GM10266 (cell line): ENCODE measurements around the gene FRAT2.
"Not testable (repeated sequence)": the region's sequence is repeated elsewhere in the genome, so short reads cannot be mapped to it uniquely, and the experiment has no call there.

Experiments used
- DNase-seq: peaks from one replicate; pipeline ENCODE4 v3.0.0; 2012; ENCODE audit errors: extremely low spot score
- TF ChIP-seq, protein P1 (sequence below): IDR thresholded peaks from 2 replicates; pipeline ENCODE4 v1.5.1; 2012; ENCODE audit warnings: mild to moderate bottlenecking, low read depth; ENCODE audit not compliant: control insufficient read depth, insufficient read depth; ENCODE audit errors: missing control alignments

FRAT2 gene

DNA sequence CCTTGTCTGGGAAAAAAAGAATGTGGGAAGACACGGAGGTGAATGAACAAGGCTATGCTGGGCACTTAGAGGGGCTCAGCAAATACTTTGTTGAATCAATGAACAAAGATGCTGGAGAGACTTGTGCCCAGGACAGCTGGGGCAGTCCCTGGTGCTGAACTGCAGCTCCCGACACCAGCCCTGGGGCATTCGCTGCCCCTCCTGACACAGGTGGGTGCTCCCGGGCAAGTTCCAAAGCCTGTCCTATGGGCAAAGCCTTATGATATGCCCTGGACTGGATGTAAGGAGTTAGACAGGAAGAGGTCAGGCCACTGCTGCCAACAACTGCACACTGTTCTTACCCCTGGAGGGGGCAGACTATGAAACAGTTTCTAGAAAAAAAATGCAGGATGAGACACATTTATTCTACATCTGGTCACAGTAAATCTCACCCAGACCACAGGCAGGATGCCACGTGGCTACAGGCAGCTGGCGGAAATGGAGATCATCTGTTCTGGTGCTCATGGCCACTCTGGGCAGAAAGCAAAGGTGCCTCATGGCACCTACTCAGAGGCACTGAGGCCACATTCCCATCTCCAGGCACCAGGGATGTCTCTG lies 21.9 kb upstream of the FRAT2 start:
- TF ChIP-seq, protein P1, sequence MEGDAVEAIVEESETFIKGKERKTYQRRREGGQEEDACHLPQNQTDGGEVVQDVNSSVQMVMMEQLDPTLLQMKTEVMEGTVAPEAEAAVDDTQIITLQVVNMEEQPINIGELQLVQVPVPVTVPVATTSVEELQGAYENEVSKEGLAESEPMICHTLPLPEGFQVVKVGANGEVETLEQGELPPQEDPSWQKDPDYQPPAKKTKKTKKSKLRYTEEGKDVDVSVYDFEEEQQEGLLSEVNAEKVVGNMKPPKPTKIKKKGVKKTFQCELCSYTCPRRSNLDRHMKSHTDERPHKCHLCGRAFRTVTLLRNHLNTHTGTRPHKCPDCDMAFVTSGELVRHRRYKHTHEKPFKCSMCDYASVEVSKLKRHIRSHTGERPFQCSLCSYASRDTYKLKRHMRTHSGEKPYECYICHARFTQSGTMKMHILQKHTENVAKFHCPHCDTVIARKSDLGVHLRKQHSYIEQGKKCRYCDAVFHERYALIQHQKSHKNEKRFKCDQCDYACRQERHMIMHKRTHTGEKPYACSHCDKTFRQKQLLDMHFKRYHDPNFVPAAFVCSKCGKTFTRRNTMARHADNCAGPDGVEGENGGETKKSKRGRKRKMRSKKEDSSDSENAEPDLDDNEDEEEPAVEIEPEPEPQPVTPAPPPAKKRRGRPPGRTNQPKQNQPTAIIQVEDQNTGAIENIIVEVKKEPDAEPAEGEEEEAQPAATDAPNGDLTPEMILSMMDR, result no peak
- DNase-seq, result no peak

DNA sequence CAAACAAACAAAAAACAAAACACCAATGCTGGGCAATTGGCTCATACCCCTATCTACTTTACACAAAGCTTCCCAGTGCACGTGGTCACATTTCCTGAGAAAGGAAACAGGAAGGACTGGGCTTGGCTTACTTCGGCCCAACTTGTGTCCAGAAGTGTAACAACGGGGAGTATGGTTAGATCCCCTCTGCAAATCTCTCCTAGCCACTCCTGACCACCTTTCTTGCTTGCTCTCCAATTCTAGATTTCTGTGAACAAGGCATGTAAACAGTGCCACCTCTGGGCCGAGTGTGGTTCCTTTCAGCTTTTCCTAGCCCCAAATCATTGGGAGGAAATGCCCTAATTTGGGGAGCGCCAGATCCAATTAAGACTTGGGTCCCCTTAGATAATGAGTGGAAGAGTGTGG lies 21.0 kb upstream of the FRAT2 start:
- DNase-seq, result no peak
- TF ChIP-seq, protein P1, result peak; percentile 5

DNA sequence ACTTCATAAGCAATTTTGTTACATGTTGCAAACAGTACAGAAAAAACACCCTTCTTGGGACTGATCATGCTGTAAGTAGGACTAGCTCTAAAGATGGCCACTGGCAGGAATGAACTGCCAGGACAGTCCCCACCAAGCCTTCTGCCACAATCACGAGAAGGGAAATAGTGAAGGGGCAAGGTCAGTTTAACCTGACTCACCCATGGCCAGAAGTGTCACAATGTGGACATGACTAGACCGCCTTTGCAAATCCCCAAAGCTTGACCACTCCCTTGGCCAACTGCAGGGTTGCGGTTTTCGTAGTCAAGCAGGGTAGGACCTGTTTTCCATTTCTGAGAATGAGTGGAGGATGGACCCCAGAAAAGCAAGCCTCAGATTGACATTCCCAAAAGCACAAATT lies 19.4 kb upstream of the FRAT2 start:
- TF ChIP-seq, protein P1, result no peak
- no peak for DNase-seq

DNA sequence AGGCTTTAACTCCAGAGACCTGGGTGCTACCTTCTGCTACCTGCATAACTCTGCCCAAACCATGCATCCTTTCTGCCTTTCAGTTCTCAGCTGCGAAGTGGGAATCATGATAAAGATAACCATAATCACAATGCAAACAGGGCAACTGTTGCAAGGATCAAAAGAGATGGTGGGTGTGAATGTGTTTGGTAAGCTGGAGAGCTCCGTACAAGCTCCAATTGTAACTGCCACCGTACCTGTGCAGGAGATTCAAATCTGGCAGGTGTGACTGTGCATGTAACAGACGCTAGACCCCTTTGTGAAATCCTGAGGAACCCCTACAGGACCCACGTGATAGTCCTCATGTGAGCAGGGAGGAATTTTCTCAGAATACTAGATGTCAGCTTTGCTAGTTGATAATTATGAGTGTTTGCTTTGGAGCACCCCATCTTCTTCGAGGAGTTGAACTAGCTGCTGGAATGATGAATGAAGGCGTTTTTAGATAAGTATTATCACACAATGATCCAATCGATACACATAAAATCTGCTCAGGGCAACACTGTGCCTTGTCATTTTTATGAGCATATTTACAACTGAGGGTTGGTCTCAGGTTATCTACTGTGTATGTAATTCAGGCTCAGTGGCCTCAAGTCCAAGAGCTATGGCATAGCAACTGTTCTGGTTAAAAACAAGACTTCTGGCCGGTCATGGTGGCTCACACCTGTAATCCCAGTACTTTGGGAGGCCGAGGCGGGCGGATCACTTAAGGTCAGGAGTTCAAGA lies 15.4 kb upstream of the FRAT2 start:
- TF ChIP-seq, protein P1, result no peak
- no peak for DNase-seq

DNA sequence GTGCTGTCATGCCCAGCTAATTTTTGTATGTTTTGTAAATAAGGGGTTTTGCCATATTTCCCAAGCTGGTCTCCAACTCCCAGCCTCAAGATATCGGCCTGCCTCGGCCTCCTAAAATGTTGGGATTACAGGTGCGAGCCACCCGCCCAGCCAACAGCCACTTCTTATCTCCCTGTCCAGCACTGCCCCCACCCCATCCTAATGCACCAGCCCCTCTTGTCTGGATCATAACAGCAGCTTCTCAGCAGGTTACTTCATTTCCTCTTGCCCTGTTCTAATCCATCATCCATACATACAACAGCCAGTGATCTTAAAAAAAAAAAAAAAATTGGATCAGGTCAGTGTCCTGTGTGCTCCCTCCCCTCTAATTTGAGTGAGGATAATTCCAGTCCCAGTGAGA lies 12.8 kb upstream of the FRAT2 start:
- TF ChIP-seq, protein P1, result no peak
- DNase-seq, result no peak

DNA sequence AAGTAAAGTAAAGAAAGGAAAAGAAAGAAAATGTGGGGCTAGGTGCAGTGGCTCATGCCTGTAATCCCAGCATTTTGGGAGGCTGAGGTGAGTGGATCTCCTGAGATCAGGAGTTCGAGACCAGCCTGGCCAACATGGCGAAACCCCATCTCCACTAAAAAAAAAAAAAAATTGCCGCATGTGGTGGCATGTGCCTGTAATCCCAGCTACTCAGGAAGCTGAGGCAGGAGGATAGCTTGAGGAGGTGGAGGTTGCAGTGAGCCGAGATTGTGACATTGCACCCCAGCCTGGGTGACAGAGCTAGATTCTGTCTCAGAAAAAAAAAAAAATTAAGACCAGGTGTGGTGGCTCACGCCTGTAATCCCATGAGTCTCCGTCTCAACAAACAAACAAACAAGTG lies 9.1 kb upstream of the FRAT2 start:
- DNase-seq, result not testable (repeated sequence)

DNA sequence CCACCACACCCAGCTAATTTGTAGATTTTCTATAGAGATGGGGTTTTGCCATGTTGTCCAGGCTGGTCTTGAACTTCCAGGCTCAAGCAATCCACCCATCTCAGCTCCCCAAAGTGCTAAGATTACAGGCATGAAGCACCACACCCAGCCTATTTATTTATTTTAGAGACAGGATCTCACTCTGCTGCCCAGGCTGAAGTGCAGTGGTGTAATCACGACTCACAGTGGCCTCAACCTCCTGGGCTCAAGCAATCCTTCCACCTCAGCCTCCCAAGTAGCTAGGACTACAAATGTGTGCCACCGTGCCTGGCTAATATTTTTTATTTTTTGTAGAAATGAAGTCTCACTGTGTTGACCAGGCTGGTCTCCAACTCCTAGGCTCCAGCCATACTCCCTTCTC lies 6.9 kb upstream of the FRAT2 start:
- no peak for DNase-seq
- TF ChIP-seq, protein P1, result no peak

DNA sequence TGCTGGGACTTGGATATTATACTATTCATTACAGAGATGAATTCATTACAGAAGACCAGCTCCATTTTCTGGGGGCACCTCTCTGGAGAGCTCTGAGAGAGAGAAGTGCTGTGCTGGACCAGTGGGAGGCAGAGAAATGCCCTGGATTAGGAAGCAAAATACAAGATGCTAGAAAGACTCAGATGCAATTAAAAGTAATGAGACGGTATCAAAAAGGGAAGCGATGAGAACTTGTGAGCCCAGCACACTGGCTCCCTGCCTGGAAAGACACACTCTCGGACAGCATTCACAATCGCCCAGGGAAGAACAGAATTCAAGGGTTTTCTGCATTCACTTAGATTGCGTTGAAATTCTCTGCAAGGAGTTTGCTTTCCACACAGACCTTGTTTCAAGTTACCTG lies 3.5 kb upstream of the FRAT2 start:
- DNase-seq, result no peak
- TF ChIP-seq, protein P1, result no peak
